ENCODE results near the gene SYNE1.

Gene SYNE1

DNA sequence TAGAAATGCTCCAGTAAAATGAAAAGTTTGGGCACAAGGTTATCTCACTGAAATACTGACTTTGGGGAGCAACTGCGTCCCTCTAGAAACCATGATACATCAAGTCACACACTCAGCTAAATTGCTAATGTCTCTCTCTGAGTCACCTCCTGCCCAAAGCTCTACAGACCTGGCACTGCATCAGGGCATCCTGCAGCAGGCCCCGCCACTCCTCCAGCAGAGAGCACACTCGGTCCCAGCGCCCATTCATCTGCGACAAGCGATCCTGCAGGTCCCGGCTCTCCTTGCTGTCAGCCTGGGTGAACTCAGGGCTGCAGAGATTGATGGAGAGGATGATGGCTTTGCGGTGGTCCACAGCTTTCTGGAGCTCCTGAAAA, 500.7 kb downstream of the SYNE1 start:
- H3K4me2 ChIP-seq (ENCODE audit: low read length): no peak overlapping the region
- H3K4me1 ChIP-seq: no peaks in the 10 kb centered on the region
- H2AFZ ChIP-seq: no peak overlapping the region
- no peak overlapping the region for H3K4me3 ChIP-seq (ENCODE audit: low read depth, low read length)
- no peaks in the 10 kb centered on the region for H3K27me3 ChIP-seq (ENCODE audit: control insufficient read depth, insufficient read depth, low read length)
- no peak overlapping the region for H3K27ac ChIP-seq
- no peaks in the 10 kb centered on the region for H3K36me3 ChIP-seq (ENCODE audit: control insufficient read depth, insufficient read depth, low read length)
- TF ChIP-seq, protein P1, sequence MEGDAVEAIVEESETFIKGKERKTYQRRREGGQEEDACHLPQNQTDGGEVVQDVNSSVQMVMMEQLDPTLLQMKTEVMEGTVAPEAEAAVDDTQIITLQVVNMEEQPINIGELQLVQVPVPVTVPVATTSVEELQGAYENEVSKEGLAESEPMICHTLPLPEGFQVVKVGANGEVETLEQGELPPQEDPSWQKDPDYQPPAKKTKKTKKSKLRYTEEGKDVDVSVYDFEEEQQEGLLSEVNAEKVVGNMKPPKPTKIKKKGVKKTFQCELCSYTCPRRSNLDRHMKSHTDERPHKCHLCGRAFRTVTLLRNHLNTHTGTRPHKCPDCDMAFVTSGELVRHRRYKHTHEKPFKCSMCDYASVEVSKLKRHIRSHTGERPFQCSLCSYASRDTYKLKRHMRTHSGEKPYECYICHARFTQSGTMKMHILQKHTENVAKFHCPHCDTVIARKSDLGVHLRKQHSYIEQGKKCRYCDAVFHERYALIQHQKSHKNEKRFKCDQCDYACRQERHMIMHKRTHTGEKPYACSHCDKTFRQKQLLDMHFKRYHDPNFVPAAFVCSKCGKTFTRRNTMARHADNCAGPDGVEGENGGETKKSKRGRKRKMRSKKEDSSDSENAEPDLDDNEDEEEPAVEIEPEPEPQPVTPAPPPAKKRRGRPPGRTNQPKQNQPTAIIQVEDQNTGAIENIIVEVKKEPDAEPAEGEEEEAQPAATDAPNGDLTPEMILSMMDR (IDR thresholded peaks at IDR 0.05): no peak
- H3K9ac ChIP-seq: no peak overlapping the region
- H3K9me3 ChIP-seq (ENCODE audit: control insufficient read depth, low read length): no peaks in the 10 kb centered on the region
- no peaks in the 10 kb centered on the region for H3K79me2 ChIP-seq

DNA sequence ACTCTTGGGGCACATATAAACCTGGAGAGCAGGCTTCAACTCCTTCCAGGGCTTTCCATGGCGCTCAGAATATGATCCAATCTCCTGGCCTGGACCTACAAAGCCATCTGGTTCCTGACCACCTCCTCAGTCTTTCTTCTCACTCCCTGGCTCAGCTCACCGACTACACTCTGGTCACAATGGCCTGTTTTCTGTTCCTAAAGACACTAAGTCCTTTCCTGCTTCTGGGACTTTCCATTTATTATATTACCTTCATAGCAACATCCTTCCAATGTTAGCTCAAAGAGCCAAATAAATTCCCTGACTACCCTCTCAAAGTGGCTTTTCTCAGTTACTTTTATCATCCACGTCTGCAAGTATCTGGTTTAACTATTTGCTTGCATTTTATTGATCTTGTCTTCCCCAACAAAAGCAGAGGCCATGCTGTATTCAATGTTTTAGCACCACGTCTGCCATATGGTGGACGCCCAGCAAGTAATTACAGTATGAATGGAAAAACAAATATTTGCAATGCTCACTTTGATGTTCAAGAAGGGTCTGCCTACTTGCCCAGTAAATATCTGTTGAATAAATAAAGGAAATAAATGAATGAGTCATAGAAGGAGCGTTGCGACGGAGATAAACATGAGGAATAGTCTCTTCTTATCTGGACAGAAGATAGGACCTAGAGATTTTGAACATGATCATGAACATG, 501.3 kb downstream of the SYNE1 start:
- no peaks in the 10 kb centered on the region for H3K36me3 ChIP-seq (ENCODE audit: control insufficient read depth, insufficient read depth, low read length)
- no peaks in the 10 kb centered on the region for H3K9me3 ChIP-seq (ENCODE audit: control insufficient read depth, low read length)
- no peaks in the 10 kb centered on the region for H3K4me1 ChIP-seq
- H3K4me3 ChIP-seq (ENCODE audit: low read depth, low read length): no peak overlapping the region
- no peak overlapping the region for H2AFZ ChIP-seq
- no peak overlapping the region for H3K27ac ChIP-seq
- H3K9ac ChIP-seq: no peak overlapping the region
- no peaks in the 10 kb centered on the region for H3K27me3 ChIP-seq (ENCODE audit: control insufficient read depth, insufficient read depth, low read length)
- no peaks in the 10 kb centered on the region for H3K79me2 ChIP-seq
- H3K4me2 ChIP-seq (ENCODE audit: low read length): no peak overlapping the region
- TF ChIP-seq, protein P1 (IDR thresholded peaks at IDR 0.05): no peak

GRCh38 chr6:152130441-152130840, 506.7 kb downstream of the SYNE1 start:
- Histone ChIP-seq H3K4me2 (ENCODE audit: low read length) (no peak overlapping the region), H3K4me1 (no peaks in the 10 kb centered on the region), H3K36me3 (ENCODE audit: control insufficient read depth, insufficient read depth, low read length) (no peaks in the 10 kb centered on the region), H3K27ac (no peak overlapping the region), H2AFZ (no peak overlapping the region), H3K9ac (no peak overlapping the region), H3K9me3 (ENCODE audit: control insufficient read depth, low read length) (no peaks in the 10 kb centered on the region), H3K79me2 (no peaks in the 10 kb centered on the region), H3K27me3 (ENCODE audit: control insufficient read depth, insufficient read depth, low read length) (no peaks in the 10 kb centered on the region), H3K4me3 (ENCODE audit: low read depth, low read length) (no peak overlapping the region)
- TF ChIP-seq, protein P1 (IDR thresholded peaks at IDR 0.05): no peak

DNA sequence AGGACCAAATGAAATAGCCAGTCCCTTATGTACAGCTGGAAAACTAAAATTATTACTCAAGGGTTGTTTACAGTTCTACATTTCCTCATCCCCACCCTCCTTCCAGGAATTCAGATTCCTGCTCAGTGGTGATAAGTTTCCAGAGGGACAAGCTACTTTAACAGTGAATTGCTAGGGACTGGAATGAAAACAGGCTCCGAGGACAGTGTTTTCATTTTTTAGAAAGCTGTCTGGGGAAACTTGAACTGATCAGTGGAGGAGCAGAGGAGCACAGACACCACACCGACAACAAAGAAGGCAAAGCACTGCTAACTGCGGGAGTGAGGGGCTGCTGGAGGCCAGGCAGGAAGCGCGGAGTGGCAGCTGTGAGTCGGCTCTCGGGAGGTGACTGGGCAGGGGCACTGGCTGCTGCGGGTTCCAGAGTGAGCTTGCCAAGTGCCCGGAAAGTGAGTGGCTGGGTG, 507.4 kb downstream of the SYNE1 start:
- H3K4me3 ChIP-seq (ENCODE audit: low read depth, low read length): no peak overlapping the region
- no peaks in the 10 kb centered on the region for H3K9me3 ChIP-seq (ENCODE audit: control insufficient read depth, low read length)
- no peak overlapping the region for H3K4me2 ChIP-seq (ENCODE audit: low read length)
- H3K36me3 ChIP-seq (ENCODE audit: control insufficient read depth, insufficient read depth, low read length): no peaks in the 10 kb centered on the region
- no peaks in the 10 kb centered on the region for H3K79me2 ChIP-seq
- H3K27ac ChIP-seq: peak overlapping the region; percentile 55
- no peak overlapping the region for H2AFZ ChIP-seq
- no peak overlapping the region for H3K9ac ChIP-seq
- TF ChIP-seq, protein P1 (IDR thresholded peaks at IDR 0.05): no peak
- no peaks in the 10 kb centered on the region for H3K4me1 ChIP-seq
- H3K27me3 ChIP-seq (ENCODE audit: control insufficient read depth, insufficient read depth, low read length): no peaks in the 10 kb centered on the region
